GM04503 (cell line): Measurements from ENCODE around the gene MNAT1.

Experiments used
- DNase-seq: peaks from one replicate; pipeline ENCODE4 v3.0.0-alpha.2; 2012; ENCODE audit warnings: low read depth

MNAT1 gene

GRCh38 chr14:60968099-60968498 is 233.5 kb downstream of the MNAT1 start:
- DNase-seq = no peak

GRCh38 chr14:60968671-60969070 is 234.1 kb downstream of the MNAT1 start:
- DNase-seq = no peak

GRCh38 chr14:60970146-60970545 is 235.6 kb downstream of the MNAT1 start:
- DNase-seq = no peak

GRCh38 chr14:60971271-60971670 is 236.7 kb downstream of the MNAT1 start:
- DNase-seq = no peak

GRCh38 chr14:60972295-60972694 is 237.7 kb downstream of the MNAT1 start:
- DNase-seq = no peak

- DNase-seq = no peak
Measured at GRCh38 chr14:60973070-60973469, 238.5 kb downstream of the MNAT1 start.

- no peak for DNase-seq
Measured at GRCh38 chr14:60974090-60974651, 239.6 kb downstream of the MNAT1 start.

- DNase-seq = no peak
Measured at GRCh38 chr14:60975551-60975950, 241.0 kb downstream of the MNAT1 start.

- DNase-seq = no peak
Measured at GRCh38 chr14:60977847-60978246, 243.3 kb downstream of the MNAT1 start.

GRCh38 chr14:60980811-60981632 is 246.5 kb downstream of the MNAT1 start, which contains the start of the genes SLC38A6 and TRMT5:
Gene SLC38A6 (plus strand): TSS chr14:60981245. CDS start chr14:60981278, 33 bp downstream.
Gene TRMT5 (minus strand): TSS chr14:60981079. CDS start chr14:60980973, 106 bp downstream.
- peak; percentile 84 for DNase-seq

- DNase-seq = peak; percentile 53
Measured at GRCh38 chr14:60981633-60982455, 247.3 kb downstream of the MNAT1 start.

GRCh38 chr14:60984196-60984595 is 249.6 kb downstream of the MNAT1 start:
- no peak for DNase-seq

- DNase-seq = no peak
Measured at GRCh38 chr14:60986500-60986899, 251.9 kb downstream of the MNAT1 start.

GRCh38 chr14:60989599-60989998 is 255.0 kb downstream of the MNAT1 start:
- DNase-seq = no peak

GRCh38 chr14:60998617-60999016 is 264.1 kb downstream of the MNAT1 start:
- no peak for DNase-seq

GRCh38 chr14:60999536-60999935 is 265.0 kb downstream of the MNAT1 start:
- DNase-seq = no peak

GRCh38 chr14:61003571-61003970 is 269.0 kb downstream of the MNAT1 start:
- peak; percentile 39 for DNase-seq

- no peak for DNase-seq
Measured at GRCh38 chr14:61019537-61019936, 285.0 kb downstream of the MNAT1 start.
